Ureter (tissue), 1 donor: ENCODE results near the gene DISC1. TPM values are rescaled to one million over a fixed set of nuclear protein-coding genes. Genes with fewer than 3 reads are reported as not detected.

ENCODE experiments used
- DNase-seq: peaks from one replicate; pipeline ENCODE4 v3.0.0-alpha.2; 2020; ENCODE audit warnings: low spot score
- total RNA-seq: library from RNA; stranded (reverse); gene quantifications from one replicate; pipeline ENCODE4 v1.2.4, GENCODE V29; 2023
- donor health status: DM: yes; HTN: yes; CAD: no.

The DISC1 gene
- total RNA-seq, 1 donor from 2014 or later: 9.6 TPM

GRCh38 chr1:231990388-231990787, 363.8 kb downstream of the DISC1 start:
- no peak for DNase-seq

GRCh38 chr1:231991231-231991630, 364.6 kb downstream of the DISC1 start:
- no peak for DNase-seq

- DNase-seq: no peak
Measured at GRCh38 chr1:231993968-231994455, 367.4 kb downstream of the DISC1 start.

- DNase-seq: no peak
Measured at GRCh38 chr1:231998791-231999190, 372.2 kb downstream of the DISC1 start.

- DNase-seq: no peak
Measured at GRCh38 chr1:232005300-232005699, 378.7 kb downstream of the DISC1 start.

GRCh38 chr1:232009741-232010140, 383.2 kb downstream of the DISC1 start:
- DNase-seq: no peak

GRCh38 chr1:232011961-232012360, 385.4 kb downstream of the DISC1 start:
- DNase-seq: no peak

GRCh38 chr1:232012773-232013386, 386.3 kb downstream of the DISC1 start:
- no peak for DNase-seq

- DNase-seq: no peak
Measured at GRCh38 chr1:232014941-232015340, 388.4 kb downstream of the DISC1 start.

GRCh38 chr1:232016616-232017015, 390.0 kb downstream of the DISC1 start:
- no peak for DNase-seq

- DNase-seq: no peak
Measured at GRCh38 chr1:232017057-232017456, 390.5 kb downstream of the DISC1 start.

GRCh38 chr1:232017759-232018158, 391.2 kb downstream of the DISC1 start:
- no peak for DNase-seq

- no peak for DNase-seq
Measured at GRCh38 chr1:232018231-232019025, 391.8 kb downstream of the DISC1 start.

GRCh38 chr1:232019026-232019340, 392.4 kb downstream of the DISC1 start:
- DNase-seq: no peak

GRCh38 chr1:232020352-232020751, 393.8 kb downstream of the DISC1 start:
- no peak for DNase-seq

- no peak for DNase-seq
Measured at GRCh38 chr1:232029315-232029714, 402.7 kb downstream of the DISC1 start.

GRCh38 chr1:232031156-232031555, 404.6 kb downstream of the DISC1 start:
- no peak for DNase-seq

- DNase-seq: no peak
Measured at GRCh38 chr1:232033285-232033684, 406.7 kb downstream of the DISC1 start.

- DNase-seq: no peak
Measured at GRCh38 chr1:232034556-232034955, 408.0 kb downstream of the DISC1 start.

GRCh38 chr1:232036181-232036933, 409.8 kb downstream of the DISC1 start:
- no peak for DNase-seq

GRCh38 chr1:232037774-232038388, 411.3 kb downstream of the DISC1 start:
- no peak for DNase-seq
